Neural progenitor cell (in vitro differentiated cells): ENCODE data around the gene WDR20. TPM values are rescaled to one million over a fixed set of nuclear protein-coding genes. Genes with fewer than 3 reads are reported as not detected.

ENCODE experiments used
- DNase-seq: peaks from one replicate; pipeline ENCODE4 v3.0.0-alpha.2; 2016; ENCODE audit warnings: low spot score
- H2AFZ ChIP-seq: fragments of 200-600 bp; sonication (generic); replicated peaks from 2 replicates; pipeline ENCODE4 v1.6.1; 2016; ENCODE audit warnings: antibody characterized with exemption
- H3F3A ChIP-seq: fragments of 200-600 bp; sonication (generic); 2 replicates; pipeline ENCODE4 v1.6.1; 2016; ENCODE audit warnings: antibody characterized with exemption, low read depth
- H3K27ac ChIP-seq: fragments of 200-600 bp; sonication (generic); 2 replicates; pipeline ENCODE4 v1.5.1; 2016; ENCODE audit warnings: mild to moderate bottlenecking
- H3K27me3 ChIP-seq: fragments of 200-600 bp; sonication (generic); 2 replicates; pipeline ENCODE4 v1.6.1; 2016; ENCODE audit warnings: mild to moderate bottlenecking, moderate library complexity
- H3K36me3 ChIP-seq: fragments of 200-600 bp; sonication (generic); 2 replicates; pipeline ENCODE4 v1.5.1; 2016
- H3K4me1 ChIP-seq: fragments of 200-600 bp; sonication (generic); 2 replicates; pipeline ENCODE4 v1.6.1; 2016; ENCODE audit warnings: mixed run types
- H3K4me2 ChIP-seq: fragments of 200-600 bp; sonication (generic); 2 replicates; pipeline ENCODE4 v1.6.1; 2016
- H3K4me3 ChIP-seq: fragments of 200-600 bp; sonication (generic); 2 replicates; pipeline ENCODE4 v1.5.1; 2016
- H3K79me2 ChIP-seq: fragments of 200-600 bp; sonication (generic); 2 replicates; pipeline ENCODE4 v1.6.1; 2016; ENCODE audit warnings: low read depth
- H3K9ac ChIP-seq: fragments of 200-600 bp; sonication (generic); 2 replicates; pipeline ENCODE4 v1.6.1; 2016
- H3K9me3 ChIP-seq: fragments of 200-600 bp; sonication (generic); 2 replicates; pipeline ENCODE4 v1.5.1; 2016; ENCODE audit warnings: low read depth
- H4K20me1 ChIP-seq: fragments of 200-600 bp; sonication (generic); 2 replicates; pipeline ENCODE4 v1.6.1; 2016; ENCODE audit warnings: low read depth
- H3K27ac Mint-ChIP-seq: 3 replicates; pipeline ENCODE4 v1.8.0; 2021; ENCODE audit warnings: mixed read lengths
- H3K27me3 Mint-ChIP-seq: 2 replicates; pipeline ENCODE4 v1.8.0; 2022; ENCODE audit warnings: low read depth, mild to moderate bottlenecking, inconsistent platforms, moderate library complexity, mixed read lengths; ENCODE audit not compliant: insufficient read depth
- H3K36me3 Mint-ChIP-seq: 3 replicates; pipeline ENCODE4 v1.8.0; 2021; ENCODE audit warnings: mixed read lengths
- H3K4me1 Mint-ChIP-seq: 3 replicates; pipeline ENCODE4 v1.8.0; 2021; ENCODE audit warnings: mixed read lengths
- H3K4me3 Mint-ChIP-seq: 3 replicates; pipeline ENCODE4 v1.8.0; 2021; ENCODE audit warnings: mild to moderate bottlenecking, moderate library complexity, mixed read lengths
- H3K9me3 Mint-ChIP-seq: 3 replicates; pipeline ENCODE4 v1.8.0; 2020; ENCODE audit warnings: mixed read lengths
- CTCF ChIP-seq: fragments of 200-600 bp; sonication (generic); IDR thresholded peaks from 2 replicates; pipeline ENCODE4 v1.5.1; 2017; ENCODE audit warnings: antibody characterized with exemption, mild to moderate bottlenecking
- EZH2 ChIP-seq: fragments of 200-600 bp; sonication (generic); IDR thresholded peaks from 2 replicates; pipeline ENCODE4 v1.6.1; 2017; ENCODE audit warnings: antibody characterized with exemption, mild to moderate bottlenecking, moderate library complexity
- EZH2phosphoT487 ChIP-seq: fragments of 200-600 bp; sonication (generic); IDR thresholded peaks from 2 replicates; pipeline ENCODE4 v1.6.1; 2017; ENCODE audit warnings: antibody characterized with exemption
- total RNA-seq: library from RNA; depleted of rRNA; stranded (reverse); fragments of >200 nt; gene quantifications from 2 replicates; pipeline ENCODE4 v1.2.3, GENCODE V29; 2015; ENCODE audit warnings: low replicate concordance

Gene WDR20
- total RNA-seq, 1 donor from 2014 or later: 22.4 TPM

- peaks cover 11% of the 10 kb centered on the region for H3K4me1 ChIP-seq
- H3K4me2 ChIP-seq: no peak overlapping the region
- no peaks in the 10 kb centered on the region for H3K9me3 ChIP-seq
- no peak overlapping the region for H3K27ac ChIP-seq
- H4K20me1 ChIP-seq: no peaks in the 10 kb centered on the region
- Mint-ChIP-seq H3K4me1 (no peaks in the 10 kb centered on the region), H3K4me3 (no peak overlapping the region), H3K36me3 (peaks cover 21% of the 10 kb centered on the region), H3K27me3 (peaks cover 2% of the 10 kb centered on the region), H3K27ac (peak overlapping the region; percentile 57), H3K9me3 (no peaks in the 10 kb centered on the region)
- TF ChIP-seq CTCF (no peak), EZH2phosphoT487 (no peak), EZH2 (no peak)
- no peak for DNase-seq
- no peak overlapping the region for H3K4me3 ChIP-seq
- no peaks in the 10 kb centered on the region for H3K27me3 ChIP-seq
- no peak overlapping the region for H3K9ac ChIP-seq
- H3F3A ChIP-seq: peaks cover 7% of the 10 kb centered on the region
- H2AFZ ChIP-seq: no peak overlapping the region
- H3K79me2 ChIP-seq: no peaks in the 10 kb centered on the region
- H3K36me3 ChIP-seq: no peaks in the 10 kb centered on the region
Observed at GRCh38 chr14:102227184-102227964, 87.7 kb downstream of the WDR20 start.

GRCh38 chr14:102229071-102229738 lies 89.5 kb downstream of the WDR20 start:
- Histone ChIP-seq H2AFZ (no peak overlapping the region), H3K27me3 (no peaks in the 10 kb centered on the region), H3K79me2 (no peaks in the 10 kb centered on the region), H4K20me1 (no peaks in the 10 kb centered on the region), H3K9ac (no peak overlapping the region), H3K36me3 (no peaks in the 10 kb centered on the region), H3K4me3 (no peak overlapping the region), H3F3A (peaks cover 7% of the 10 kb centered on the region), H3K4me1 (peaks cover 11% of the 10 kb centered on the region), H3K27ac (no peak overlapping the region), H3K9me3 (no peaks in the 10 kb centered on the region), H3K4me2 (no peak overlapping the region)
- H3K4me3 Mint-ChIP-seq: no peak overlapping the region
- TF ChIP-seq CTCF (no peak), EZH2 (no peak), EZH2phosphoT487 (no peak)
- DNase-seq: no peak
- H3K4me1 Mint-ChIP-seq: no peaks in the 10 kb centered on the region
- H3K27ac Mint-ChIP-seq: no peak overlapping the region
- peaks cover 2% of the 10 kb centered on the region for H3K27me3 Mint-ChIP-seq
- H3K36me3 Mint-ChIP-seq: peaks cover 18% of the 10 kb centered on the region
- H3K9me3 Mint-ChIP-seq: no peaks in the 10 kb centered on the region

GRCh38 chr14:102229739-102230092 lies 90.0 kb downstream of the WDR20 start:
- peaks cover 14% of the 10 kb centered on the region for H3K36me3 Mint-ChIP-seq
- Histone ChIP-seq H3K27ac (no peak overlapping the region), H3K27me3 (no peaks in the 10 kb centered on the region), H3K4me1 (peaks cover 11% of the 10 kb centered on the region), H3K79me2 (no peaks in the 10 kb centered on the region), H3K4me3 (no peak overlapping the region), H3K4me2 (no peak overlapping the region), H2AFZ (no peak overlapping the region), H3K9ac (no peak overlapping the region), H3K9me3 (no peaks in the 10 kb centered on the region), H4K20me1 (no peaks in the 10 kb centered on the region), H3K36me3 (no peaks in the 10 kb centered on the region), H3F3A (peaks cover 7% of the 10 kb centered on the region)
- no peak overlapping the region for H3K27ac Mint-ChIP-seq
- H3K4me1 Mint-ChIP-seq: no peaks in the 10 kb centered on the region
- TF ChIP-seq CTCF (no peak), EZH2 (no peak), EZH2phosphoT487 (no peak)
- H3K4me3 Mint-ChIP-seq: no peak overlapping the region
- H3K9me3 Mint-ChIP-seq: no peaks in the 10 kb centered on the region
- H3K27me3 Mint-ChIP-seq: peaks cover 2% of the 10 kb centered on the region
- no peak for DNase-seq
